Fibroblast of upper back skin (primary cell): ENCODE measurements around the gene NUDT1.
A peak's percentile ranks its signal among the peaks of the same experiment; 100 is the strongest.

Source experiments
- DNase-seq: peaks from one replicate; pipeline ENCODE4 v3.0.0-alpha.2; 2013

The NUDT1 gene

DNA sequence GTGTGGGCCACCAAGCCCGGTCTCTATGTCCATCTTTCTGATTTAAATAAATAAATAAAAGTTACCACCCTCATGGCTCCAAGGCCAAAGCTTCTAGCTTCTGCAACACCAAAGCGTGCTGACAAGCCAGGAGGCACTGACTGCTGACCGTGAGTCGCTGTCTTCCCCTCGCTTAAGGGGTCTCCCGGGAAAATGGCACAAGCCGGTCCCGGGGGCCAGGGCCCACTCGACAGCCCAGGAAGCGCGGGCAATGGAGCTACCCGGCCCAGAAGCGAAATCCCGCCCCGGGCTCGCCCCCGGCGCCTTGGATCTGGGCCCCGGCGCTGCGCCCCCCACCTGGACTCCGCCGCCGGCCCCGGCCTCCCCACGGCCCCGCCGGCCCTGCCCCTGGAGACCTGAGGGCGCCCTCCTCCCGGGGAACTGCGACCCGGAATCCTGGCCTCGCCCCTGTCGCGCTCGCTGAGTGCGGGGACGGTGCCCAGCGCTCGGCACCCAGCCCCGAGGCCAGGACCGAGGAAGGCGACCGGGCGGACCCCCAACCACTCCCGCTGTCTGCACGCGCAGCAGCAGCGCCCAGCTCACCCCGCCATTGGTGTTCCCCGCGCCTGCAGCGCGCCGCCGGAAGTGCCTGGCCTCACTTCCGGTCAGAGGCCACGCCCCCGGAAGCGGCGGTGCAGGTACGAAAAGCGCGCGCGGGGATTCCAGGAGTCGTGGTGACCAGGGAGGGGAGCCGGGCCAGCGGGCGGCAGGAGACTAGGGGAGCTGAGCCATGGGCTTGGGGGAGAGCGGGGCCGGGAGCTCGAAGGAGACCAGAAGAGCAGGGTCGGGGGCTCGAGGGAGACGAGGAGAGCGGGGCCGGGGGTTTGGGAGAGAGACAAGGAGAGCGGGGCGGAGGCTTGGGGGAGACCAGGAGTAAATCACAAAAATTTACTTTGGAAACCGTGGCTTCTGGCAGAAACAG is at the start of gene NUDT1, which contains the start of gene MRM2:
NUDT1 (plus strand) TSS at position 647 of the 961 bp plus-strand sequence. CDS start 2,349 bp downstream, outside the sequence.
MRM2 (minus strand) TSS at position 626 of the 961 bp plus-strand sequence; CDS start at position 590, 36 bp downstream.
- DNase-seq, result peak; percentile 68

DNA sequence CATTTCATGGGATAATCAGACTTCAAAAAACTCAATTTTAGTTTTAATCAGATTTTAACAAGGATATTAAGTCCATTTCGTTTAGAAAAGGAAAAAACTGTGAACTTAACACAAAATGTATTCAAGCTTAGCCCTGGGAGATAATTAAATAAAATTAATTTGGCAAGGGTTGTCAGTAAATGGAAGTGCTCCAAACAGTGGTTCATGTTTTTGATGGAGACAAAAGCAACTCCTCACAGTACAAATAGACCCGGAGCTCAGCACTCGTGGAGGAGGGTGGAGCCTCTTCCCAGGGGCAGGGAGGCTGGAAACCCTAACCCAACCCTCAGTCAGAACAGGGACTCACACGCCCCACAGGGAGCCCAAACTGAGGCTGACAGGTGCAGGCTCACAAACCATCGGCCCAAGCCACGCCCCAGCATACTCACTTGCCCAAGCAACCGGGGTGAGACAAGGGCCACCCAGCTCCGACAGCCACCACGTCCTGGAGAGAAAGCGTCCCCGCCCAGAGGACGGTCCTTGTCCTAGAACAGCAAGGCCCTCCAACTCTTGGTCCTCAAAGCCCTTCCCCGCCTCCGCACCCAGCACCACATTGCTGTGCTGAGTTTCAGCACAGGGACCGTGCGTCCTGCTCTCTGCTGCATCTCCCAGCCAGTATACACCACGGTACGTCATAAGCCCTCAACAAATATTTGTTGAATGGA is 49.0 kb upstream of the NUDT1 start:
- DNase-seq, result no peak

DNA sequence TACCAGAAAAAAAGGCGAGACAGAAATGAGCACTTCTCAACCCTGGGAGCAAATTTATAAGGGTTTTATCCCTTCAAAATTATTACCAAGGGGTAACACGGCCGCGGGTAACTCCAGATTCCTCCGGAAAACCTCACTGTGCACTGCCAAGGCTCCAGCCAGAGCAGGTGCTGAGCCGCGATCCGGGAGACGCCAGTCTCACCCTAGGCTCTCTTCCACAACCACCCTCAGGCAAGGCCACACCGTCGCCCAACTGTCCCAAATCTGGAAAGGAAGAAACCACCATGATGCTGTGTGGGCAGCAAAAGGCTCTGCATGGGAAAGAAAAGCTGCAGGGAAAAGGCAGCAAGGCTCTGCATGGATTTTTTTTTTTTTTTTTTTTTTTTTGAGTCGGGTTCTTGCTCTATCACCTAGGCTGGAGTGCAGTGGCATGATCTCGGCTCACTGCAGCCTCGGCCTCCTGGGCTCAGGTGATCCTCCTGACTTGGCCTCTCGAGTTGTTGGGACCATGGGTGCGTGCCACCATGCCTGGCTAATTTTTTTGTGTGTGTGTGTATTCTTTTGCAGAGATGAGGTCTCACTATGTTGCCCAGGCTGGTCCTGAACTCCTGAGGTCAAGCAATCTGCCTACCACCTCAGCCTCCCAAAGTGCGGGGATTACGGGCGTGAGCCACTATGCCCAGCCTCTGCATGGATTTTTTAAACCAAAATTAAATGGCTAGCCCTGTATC is 48.3 kb upstream of the NUDT1 start:
- DNase-seq, result no peak

DNA sequence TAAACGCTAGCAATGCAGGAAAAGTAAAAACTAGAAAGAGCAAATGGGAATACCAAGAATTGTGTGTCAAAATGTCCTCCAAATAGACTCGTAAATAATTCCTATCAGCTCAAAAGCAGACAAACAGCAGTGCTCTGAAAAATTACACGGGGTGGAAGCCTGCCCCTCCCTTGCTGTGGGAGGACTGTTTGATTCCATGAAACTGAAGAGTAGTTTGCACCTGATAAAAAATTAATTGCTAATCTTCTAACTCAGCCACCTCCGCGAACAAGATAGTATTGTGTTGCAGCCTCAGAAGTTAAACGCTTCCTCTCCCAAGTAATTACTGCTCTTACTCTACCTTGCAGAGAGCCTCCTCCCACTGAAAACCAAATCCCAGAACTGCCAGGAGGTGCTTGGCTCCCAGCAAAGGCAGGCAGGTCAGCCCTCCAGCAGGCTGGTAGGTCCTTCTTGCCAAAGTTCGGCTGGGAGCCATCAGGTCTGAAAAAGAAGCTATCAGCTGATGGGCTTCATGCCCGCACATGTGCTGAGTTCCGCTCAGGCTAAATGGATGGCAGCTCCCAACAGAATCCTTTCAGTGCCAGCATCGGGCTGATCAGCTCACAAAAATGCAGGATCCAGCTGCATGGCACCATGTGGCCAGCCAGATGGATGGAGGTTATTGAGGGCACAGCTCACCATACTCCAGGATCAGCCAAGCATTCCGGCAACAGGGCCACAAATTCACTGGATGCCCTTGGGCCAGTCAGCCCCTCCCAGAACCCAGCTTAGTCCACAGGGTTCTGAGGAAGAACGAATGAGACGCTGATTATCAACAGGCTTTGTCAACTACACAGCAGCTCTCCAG is 46.4 kb upstream of the NUDT1 start:
- DNase-seq, result no peak

DNA sequence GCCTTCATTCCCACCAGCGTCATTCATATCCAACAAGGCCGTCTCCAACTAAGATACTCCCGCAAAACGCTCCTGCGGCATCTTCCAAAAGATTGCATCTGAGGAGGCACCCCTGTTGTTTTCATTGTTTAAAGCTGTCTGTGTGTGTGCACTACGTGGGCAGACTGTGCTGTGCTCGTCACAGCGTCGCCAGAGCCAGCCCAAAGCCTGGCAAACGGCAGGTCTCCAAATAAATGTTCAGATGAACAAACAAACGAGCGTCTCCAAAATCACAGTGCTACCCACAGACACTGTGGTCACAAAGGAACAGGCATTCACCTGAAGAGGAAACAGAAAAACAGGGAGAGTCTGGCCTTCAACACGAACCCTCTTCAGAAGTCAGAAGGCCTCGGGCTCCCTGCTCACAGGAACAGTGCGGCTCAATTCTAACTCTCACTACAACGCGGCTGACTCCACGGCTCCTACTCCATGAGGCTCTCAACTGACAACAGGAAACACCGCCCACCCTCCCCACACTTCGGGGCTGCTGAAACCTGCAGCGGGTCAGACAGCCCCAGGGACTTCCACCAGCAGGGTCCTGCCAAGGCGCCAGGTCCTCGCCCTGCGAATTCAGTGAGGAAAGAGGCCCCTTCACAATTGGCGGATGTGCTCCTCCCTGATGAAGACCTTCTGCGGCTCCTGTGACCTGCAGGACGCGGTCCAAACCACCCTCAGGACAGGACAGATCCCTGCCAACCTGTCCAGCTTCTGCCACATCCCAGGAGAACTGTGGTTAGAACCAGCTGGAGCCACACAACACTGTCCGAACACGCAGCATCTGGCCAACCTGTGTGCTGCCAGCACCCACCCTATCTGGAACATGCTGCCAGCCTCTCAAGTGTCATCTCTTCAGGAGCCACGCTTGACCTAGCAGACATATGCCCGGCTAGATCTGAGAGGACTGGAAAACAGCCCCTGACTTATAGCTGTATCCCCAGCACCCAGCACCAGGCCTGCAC is 45.3 kb upstream of the NUDT1 start:
- no peak for DNase-seq

DNA sequence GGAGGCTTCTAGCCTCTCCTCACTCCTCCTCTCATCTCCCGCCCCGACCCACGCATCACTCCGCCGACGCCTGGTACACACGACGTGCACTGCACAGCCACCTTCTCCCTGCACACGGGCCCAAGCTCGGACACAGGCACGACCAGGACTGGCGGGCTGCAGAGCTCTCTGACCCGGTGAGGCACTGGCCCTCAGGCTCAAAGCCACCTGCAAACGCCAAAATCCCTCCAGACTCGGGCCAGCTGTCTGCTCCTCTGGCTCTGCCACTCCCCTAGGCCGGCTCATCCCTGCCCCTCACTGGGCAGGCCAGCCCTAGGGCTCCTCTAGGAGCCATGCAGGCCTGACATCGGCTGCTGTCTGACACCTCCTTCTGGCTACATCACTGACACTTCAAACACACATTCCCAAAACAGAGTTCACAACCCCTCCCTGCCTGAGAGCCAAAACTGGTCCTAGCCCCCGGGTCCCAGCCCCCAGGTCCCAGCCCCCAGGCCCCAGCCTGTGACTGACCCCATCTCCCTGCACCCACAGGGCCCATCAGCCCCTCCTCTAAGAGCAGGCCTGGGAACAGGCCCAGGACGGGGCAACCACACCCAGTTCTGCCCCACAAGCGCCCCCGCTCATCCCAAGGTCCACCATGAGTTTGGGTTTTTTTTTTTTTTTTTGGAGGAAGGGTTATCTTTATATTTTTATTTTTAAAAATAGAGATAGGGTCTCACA is 44.4 kb upstream of the NUDT1 start:
- DNase-seq, result no peak

DNA sequence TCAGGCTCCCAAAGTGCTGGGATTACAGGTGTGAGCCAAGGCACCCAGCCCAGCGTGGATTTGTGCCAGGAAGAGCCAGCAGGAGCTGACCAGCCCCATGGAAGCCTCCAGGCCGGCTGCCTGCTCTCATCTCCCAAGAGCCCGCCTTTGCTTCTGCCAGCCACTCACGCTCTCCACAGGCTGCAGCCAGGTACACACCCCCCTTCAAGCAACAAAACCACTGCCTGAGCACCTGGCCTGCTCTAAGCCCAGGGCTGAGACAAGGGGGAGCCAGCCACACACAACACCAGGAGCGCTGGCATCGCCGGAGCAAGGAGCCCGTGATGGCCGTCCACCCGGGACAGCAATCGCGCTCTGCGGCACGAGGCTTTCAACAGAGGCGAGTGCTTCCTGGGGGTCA is 43.8 kb upstream of the NUDT1 start:
- no peak for DNase-seq

DNA sequence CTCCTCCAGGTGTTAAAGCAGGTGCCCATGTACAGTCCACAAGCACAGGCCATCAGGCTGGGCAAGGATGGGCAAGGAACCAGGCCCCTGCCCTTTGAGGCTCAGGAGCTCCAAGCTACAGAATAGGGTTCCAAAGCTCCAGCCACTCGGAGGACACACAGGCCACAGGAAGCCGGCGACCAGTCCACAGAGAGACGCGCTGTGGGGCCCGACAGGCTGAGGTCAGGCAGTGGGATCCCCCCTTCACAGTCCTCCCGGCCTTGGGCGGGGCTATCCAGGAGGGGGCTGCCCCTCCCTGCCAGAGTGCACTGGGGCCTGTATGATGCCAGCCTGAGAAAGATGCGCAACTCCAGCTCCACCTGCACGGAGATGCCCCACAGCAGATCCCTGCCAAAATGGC is 43.3 kb upstream of the NUDT1 start:
- DNase-seq, result no peak

DNA sequence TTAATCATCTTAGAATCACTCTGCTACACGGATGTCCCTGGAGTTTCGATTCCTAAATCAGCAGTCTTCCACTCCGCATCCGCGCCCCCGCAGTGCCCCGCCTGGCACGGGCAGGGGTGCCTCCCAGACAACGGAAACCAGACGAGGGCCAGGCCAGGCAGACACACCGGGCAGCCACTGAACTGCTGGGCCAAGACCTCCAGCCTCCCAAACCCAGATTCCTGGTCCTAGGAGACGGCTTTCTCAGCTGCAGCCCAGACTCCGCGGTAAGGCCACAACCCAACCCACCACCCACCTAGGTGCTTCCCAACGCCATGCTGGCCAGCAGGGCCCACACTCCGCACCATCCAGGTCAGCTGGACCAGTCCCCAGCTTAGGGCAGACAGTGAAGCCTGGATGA is 42.5 kb upstream of the NUDT1 start:
- no peak for DNase-seq

DNA sequence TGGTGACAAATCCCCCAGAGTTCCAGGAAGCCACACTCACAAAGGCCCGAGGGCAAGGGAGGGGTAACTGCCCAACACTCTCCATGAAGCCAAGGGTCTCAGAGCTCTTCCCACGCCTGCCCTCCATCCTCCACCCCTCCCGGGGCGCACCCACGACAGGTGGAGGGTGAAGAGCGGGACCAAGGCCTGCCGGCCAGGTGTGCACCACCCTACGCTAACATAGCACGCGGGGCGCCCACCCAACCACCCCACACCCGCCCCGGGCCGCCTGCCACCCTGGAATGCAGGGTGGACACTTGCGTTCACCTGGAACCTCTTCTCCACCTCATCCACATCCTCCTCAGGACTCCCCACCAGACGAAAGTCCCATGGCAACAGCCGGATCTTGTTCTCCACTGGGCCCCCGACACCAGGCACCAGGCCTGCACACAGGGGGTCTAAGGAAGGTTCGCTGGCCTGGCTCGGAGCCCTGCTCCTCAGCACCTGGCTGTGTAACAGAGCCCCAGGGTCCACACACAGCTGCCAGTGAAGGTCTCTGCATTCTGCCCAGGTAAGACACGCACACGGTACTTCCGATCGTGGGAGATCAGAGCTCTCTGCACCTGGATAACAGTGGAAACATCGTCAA is 42.0 kb upstream of the NUDT1 start:
- DNase-seq, result no peak

DNA sequence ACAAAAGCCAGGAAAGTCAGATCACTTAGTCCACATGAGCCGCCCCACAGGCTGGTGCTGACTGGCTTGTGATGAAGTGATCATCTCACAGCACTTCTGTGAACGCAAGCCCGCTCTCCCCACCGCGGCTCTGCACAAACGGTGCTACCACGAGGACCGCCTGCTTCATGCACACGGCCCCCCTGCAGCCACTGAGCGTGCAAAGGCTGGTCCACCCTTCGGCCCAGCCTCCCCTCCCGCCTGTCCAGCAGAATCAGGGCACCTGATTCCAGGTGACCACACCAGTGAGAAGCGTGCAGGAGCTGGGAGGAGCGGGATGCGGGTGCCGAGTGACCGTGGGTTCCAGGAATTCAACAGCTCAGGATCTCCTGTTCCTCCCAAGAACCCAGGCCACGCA is 41.4 kb upstream of the NUDT1 start:
- DNase-seq, result no peak

DNA sequence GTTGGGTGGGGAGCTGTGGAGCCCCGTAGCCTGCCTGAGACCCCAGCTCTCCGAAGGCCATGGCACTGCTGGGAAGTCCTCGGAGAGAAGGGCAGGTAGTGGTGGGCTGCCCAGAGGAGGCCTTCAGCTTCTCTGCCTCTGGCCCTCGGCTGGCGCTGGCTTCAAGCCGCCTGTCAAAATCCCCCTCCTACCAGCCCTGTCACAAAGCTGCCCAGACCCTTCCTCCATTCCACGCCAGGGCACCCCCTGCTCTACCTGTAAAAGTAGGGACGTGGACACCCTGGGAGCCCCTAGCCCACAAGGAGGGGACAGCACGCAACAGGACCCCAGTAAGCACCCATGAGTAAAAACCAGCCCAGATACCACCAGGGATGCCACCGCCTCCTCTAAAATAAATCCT is 40.9 kb upstream of the NUDT1 start:
- no peak for DNase-seq

DNA sequence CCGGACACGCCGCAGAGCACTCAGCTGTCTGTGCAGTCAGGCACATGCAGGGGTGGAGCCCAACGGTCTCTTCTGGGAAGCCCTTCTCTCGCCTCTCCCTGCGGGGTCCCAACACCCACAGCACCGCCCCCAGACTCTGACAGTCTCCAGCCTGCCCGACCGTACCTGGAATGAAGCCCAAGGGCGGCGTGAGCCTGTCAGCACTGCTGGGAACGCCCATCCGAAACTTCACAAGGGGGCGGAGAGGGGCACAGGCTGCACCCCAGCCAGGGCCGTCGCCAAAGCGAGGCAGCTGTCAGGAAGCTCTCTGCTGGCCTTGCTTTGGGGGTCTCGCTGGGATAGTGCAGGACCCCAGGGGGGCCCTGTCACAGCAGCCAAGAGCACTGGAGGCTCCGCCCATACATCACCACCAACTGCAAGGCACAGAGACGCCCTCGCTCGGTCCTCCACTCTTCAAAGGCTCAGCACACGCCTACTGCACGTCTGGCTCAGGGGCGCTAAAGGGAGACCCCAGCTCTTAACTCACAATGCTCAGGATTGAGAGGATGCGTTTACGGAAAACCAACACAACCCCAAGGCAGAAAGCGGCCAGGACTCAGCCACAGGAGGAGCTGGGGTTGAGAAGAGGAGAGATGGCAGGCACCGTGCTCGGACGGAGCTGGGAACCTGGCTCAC is 40.2 kb upstream of the NUDT1 start:
- DNase-seq, result peak; percentile 3

DNA sequence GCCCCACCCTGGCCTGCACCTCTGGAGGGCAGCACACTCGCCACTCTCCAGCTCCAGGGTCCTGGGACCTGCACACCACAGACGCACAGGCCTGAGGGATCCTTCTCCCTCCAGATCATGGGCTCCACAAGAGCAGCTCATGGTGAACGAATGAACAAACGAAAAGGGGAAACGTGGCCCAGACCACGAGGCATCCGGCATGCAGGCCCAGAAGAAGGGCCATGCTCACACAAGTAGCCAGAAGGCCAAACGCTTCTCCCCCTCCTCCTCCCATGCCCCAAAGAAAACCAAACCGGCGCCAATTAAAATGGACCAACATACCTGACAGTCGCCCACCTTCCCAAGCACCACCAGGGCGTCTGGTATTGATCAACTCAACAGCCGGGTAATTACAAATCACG is 39.7 kb upstream of the NUDT1 start:
- no peak for DNase-seq

DNA sequence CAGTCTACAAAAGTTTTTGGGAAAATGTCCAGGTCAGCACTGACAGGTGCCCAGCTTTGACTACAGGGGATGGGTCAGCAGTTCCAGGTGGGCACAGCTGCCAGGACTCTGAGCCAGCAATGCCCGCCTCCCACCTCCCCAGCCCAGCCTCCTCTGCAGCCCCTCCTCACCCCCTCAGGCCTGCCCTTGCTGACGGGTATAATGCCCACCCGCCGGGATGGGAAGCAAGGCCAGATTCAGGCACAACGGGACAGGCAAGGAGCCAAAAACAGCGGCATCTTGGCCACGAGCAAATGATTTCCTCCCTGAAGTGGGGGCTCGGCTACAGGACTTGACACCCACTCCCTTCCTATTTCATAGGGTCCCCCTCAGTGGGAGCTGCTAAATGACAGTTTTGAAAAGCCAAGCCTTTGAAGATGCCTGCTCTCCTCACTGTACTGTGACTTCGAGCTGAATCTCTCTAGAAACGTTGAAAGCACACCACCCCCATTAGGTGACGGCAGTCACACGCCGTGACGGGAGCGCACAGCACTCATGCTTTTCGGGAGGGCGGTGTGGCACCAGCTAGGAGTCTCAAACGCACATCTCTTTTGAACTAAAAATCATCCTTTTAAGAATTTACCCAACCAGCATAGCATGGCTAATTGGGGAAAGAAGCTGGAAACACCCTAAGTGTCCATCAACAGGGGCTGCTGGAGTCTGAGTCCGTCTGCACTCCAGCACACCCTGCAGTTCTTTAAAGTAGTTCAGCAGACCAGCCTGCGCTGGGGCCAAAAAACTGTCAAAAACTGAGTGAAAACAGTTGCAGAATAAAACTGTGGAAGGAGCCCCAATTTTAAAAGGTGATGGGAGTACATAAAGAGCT is 38.9 kb upstream of the NUDT1 start:
- DNase-seq, result peak; percentile 5

DNA sequence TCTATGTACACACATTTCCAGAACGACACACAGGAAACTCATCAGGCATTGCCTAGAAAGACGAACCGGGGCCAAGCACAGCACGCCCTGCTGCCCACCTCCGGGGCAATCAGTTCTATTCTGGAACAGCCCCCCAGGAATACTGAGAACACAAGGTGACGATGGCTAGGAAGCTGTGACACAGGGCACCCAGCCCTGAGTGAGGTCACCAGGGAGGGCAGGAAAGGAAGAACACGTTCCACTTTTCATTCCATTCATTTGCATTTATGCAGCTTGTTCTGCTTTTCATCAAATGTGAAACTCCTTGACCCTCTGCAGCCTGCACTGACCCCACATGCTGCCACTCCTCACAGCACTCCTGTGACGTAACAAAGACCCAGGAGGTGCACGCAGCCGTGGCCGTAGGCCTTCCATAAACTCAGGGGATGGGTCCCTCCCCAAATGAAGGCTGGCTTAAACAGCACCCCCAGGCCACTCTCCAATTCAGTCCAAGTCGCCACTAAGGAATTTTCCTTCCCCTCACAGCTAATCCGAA is 38.2 kb upstream of the NUDT1 start:
- peak; percentile 26 for DNase-seq

DNA sequence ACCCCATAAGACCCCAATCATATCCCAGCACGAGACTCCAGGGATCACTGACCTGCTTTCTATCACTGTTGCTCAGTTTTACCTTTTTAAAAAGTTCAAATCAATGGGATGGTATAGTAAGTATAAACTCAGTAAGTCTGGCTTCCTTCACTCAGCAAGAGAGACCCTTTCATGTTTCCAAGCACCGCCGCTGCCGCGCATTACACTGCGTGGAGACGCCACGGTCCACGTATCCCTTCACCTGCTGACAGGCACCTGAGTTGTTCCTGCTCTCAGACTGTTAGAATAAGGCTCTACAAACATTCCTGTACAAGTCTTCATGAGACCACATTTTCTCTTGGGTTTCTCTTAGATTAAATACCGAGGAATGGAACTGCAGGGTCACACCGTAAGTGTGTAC is 37.6 kb upstream of the NUDT1 start:
- DNase-seq, result no peak
